ENCODE measurements around the gene CHST11. TPM values are rescaled to one million over a fixed set of nuclear protein-coding genes. Genes with fewer than 3 reads are reported as not detected.
A peak's percentile ranks its signal among the peaks of the same experiment; 100 is the strongest.

The CHST11 gene
- total and polyA plus RNA-seq, 4 donors = 15.0 to 25.5 (median 18.8) TPM

- no peaks in the 10 kb centered on the region for H3K9me3 ChIP-seq (ENCODE audit: control insufficient read depth, insufficient read depth, low read length)
Observed at GRCh38 chr12:104667139-104667538, 210.4 kb downstream of the CHST11 start.

GRCh38 chr12:104668274-104668718 lies 211.5 kb downstream of the CHST11 start:
- Histone ChIP-seq H3K27ac (ENCODE audit: low read depth, low read length) (peak overlapping the region; percentile 86), H3K36me3 (ENCODE audit: control insufficient read depth, insufficient read depth, low read length) (no peaks in the 10 kb centered on the region), H3K27me3 (ENCODE audit: control insufficient read depth, insufficient read depth, low read length) (no peaks in the 10 kb centered on the region), H3K4me1 (ENCODE audit: control insufficient read depth, insufficient read depth, low read length) (peaks cover 54% of the 10 kb centered on the region), H3K4me3 (ENCODE audit: low read depth, low read length) (no peak overlapping the region), H3K9me3 (ENCODE audit: control insufficient read depth, insufficient read depth, low read length) (no peaks in the 10 kb centered on the region)
- WGBS (ENCODE audit: insufficient coverage) = 14% methylated on average over 5 of the region's 11 CpGs
- DNase-seq (ENCODE audit: low read depth in 4 of 6, low spot score in 6 of 6) = peak in 2 of 6 donors; percentile 46 to 51

More at GRCh38 chr12:104667139-104667538, 210.4 kb downstream of the CHST11 start:
- Histone ChIP-seq H3K4me1 (ENCODE audit: control insufficient read depth, insufficient read depth, low read length) (peaks cover 49% of the 10 kb centered on the region), H3K36me3 (ENCODE audit: control insufficient read depth, insufficient read depth, low read length) (no peaks in the 10 kb centered on the region), H3K27me3 (ENCODE audit: control insufficient read depth, insufficient read depth, low read length) (no peaks in the 10 kb centered on the region), H3K4me3 (ENCODE audit: low read depth, low read length) (no peak overlapping the region), H3K27ac (ENCODE audit: low read depth, low read length) (peak overlapping the region; percentile 86)
- DNase-seq (ENCODE audit: low read depth in 4 of 6, low spot score in 6 of 6) = no peak
- 67% methylated on average over 7 of the region's 7 CpGs for WGBS (ENCODE audit: insufficient coverage)

- no peaks in the 10 kb centered on the region for H3K27me3 ChIP-seq (ENCODE audit: control insufficient read depth, insufficient read depth, low read length)
- WGBS (ENCODE audit: insufficient coverage) = 16% methylated on average over 15 of the region's 19 CpGs
- H3K27ac ChIP-seq (ENCODE audit: low read depth, low read length) = peak overlapping the region; percentile 86
- no peaks in the 10 kb centered on the region for H3K36me3 ChIP-seq (ENCODE audit: control insufficient read depth, insufficient read depth, low read length)
- H3K9me3 ChIP-seq (ENCODE audit: control insufficient read depth, insufficient read depth, low read length) = no peaks in the 10 kb centered on the region
- H3K4me1 ChIP-seq (ENCODE audit: control insufficient read depth, insufficient read depth, low read length) = peaks cover 58% of the 10 kb centered on the region
- peak; percentile 50 to 93 (median 70) for DNase-seq (ENCODE audit: low read depth in 4 of 6, low spot score in 6 of 6)
- H3K4me3 ChIP-seq (ENCODE audit: low read depth, low read length) = no peak overlapping the region
Observed at GRCh38 chr12:104669089-104669721, 212.5 kb downstream of the CHST11 start.

GRCh38 chr12:104669851-104670337 lies 213.1 kb downstream of the CHST11 start:
- Histone ChIP-seq H3K4me3 (ENCODE audit: low read depth, low read length) (no peak overlapping the region), H3K27me3 (ENCODE audit: control insufficient read depth, insufficient read depth, low read length) (no peaks in the 10 kb centered on the region), H3K4me1 (ENCODE audit: control insufficient read depth, insufficient read depth, low read length) (peaks cover 55% of the 10 kb centered on the region), H3K27ac (ENCODE audit: low read depth, low read length) (peak overlapping the region; percentile 86), H3K36me3 (ENCODE audit: control insufficient read depth, insufficient read depth, low read length) (no peaks in the 10 kb centered on the region), H3K9me3 (ENCODE audit: control insufficient read depth, insufficient read depth, low read length) (no peaks in the 10 kb centered on the region)
- DNase-seq (ENCODE audit: low read depth in 4 of 6, low spot score in 6 of 6) = peak in 1 of 6 donors; percentile 42
- WGBS (ENCODE audit: insufficient coverage) = 60% methylated on average over 4 of the region's 6 CpGs

- Histone ChIP-seq H3K36me3 (ENCODE audit: control insufficient read depth, insufficient read depth, low read length) (no peaks in the 10 kb centered on the region), H3K27ac (ENCODE audit: low read depth, low read length) (peak overlapping the region; percentile 86), H3K4me3 (ENCODE audit: low read depth, low read length) (no peak overlapping the region), H3K27me3 (ENCODE audit: control insufficient read depth, insufficient read depth, low read length) (no peaks in the 10 kb centered on the region), H3K4me1 (ENCODE audit: control insufficient read depth, insufficient read depth, low read length) (peaks cover 55% of the 10 kb centered on the region), H3K9me3 (ENCODE audit: control insufficient read depth, insufficient read depth, low read length) (no peaks in the 10 kb centered on the region)
- WGBS (ENCODE audit: insufficient coverage) = 91% methylated on average over 6 of the region's 6 CpGs
- no peak for DNase-seq (ENCODE audit: low read depth in 4 of 6, low spot score in 6 of 6)
Observed at GRCh38 chr12:104670439-104671408, 214.0 kb downstream of the CHST11 start.

- no peak overlapping the region for H3K27ac ChIP-seq (ENCODE audit: low read depth, low read length)
- peak in 2 of 6 donors; percentile 62 to 72 for DNase-seq (ENCODE audit: low read depth in 4 of 6, low spot score in 6 of 6)
- no peaks in the 10 kb centered on the region for H3K9me3 ChIP-seq (ENCODE audit: control insufficient read depth, insufficient read depth, low read length)
- no peaks in the 10 kb centered on the region for H3K36me3 ChIP-seq (ENCODE audit: control insufficient read depth, insufficient read depth, low read length)
- WGBS (ENCODE audit: insufficient coverage) = 100% methylated on average over 3 of the region's 12 CpGs
- no peak overlapping the region for H3K4me3 ChIP-seq (ENCODE audit: low read depth, low read length)
- peaks cover 55% of the 10 kb centered on the region for H3K4me1 ChIP-seq (ENCODE audit: control insufficient read depth, insufficient read depth, low read length)
- no peaks in the 10 kb centered on the region for H3K27me3 ChIP-seq (ENCODE audit: control insufficient read depth, insufficient read depth, low read length)
Observed at GRCh38 chr12:104671409-104672095, 214.8 kb downstream of the CHST11 start.

GRCh38 chr12:104672096-104672445 lies 215.3 kb downstream of the CHST11 start:
- 44% methylated on average over 6 of the region's 8 CpGs for WGBS (ENCODE audit: insufficient coverage)
- H3K9me3 ChIP-seq (ENCODE audit: control insufficient read depth, insufficient read depth, low read length) = no peaks in the 10 kb centered on the region
- no peaks in the 10 kb centered on the region for H3K27me3 ChIP-seq (ENCODE audit: control insufficient read depth, insufficient read depth, low read length)
- DNase-seq (ENCODE audit: low read depth in 4 of 6, low spot score in 6 of 6) = no peak
- H3K4me3 ChIP-seq (ENCODE audit: low read depth, low read length) = no peak overlapping the region
- H3K27ac ChIP-seq (ENCODE audit: low read depth, low read length) = no peak overlapping the region
- peaks cover 55% of the 10 kb centered on the region for H3K4me1 ChIP-seq (ENCODE audit: control insufficient read depth, insufficient read depth, low read length)
- no peaks in the 10 kb centered on the region for H3K36me3 ChIP-seq (ENCODE audit: control insufficient read depth, insufficient read depth, low read length)

GRCh38 chr12:104672501-104673265 lies 215.9 kb downstream of the CHST11 start:
- H3K4me3 ChIP-seq (ENCODE audit: low read depth, low read length) = no peak overlapping the region
- WGBS (ENCODE audit: insufficient coverage) = 32% methylated on average over 8 of the region's 10 CpGs
- no peaks in the 10 kb centered on the region for H3K9me3 ChIP-seq (ENCODE audit: control insufficient read depth, insufficient read depth, low read length)
- DNase-seq (ENCODE audit: low read depth in 4 of 6, low spot score in 6 of 6) = peak in 2 of 6 donors; percentile 28 to 51
- peak overlapping the region; percentile 8 for H3K27ac ChIP-seq (ENCODE audit: low read depth, low read length)
- peaks cover 55% of the 10 kb centered on the region for H3K4me1 ChIP-seq (ENCODE audit: control insufficient read depth, insufficient read depth, low read length)
- no peaks in the 10 kb centered on the region for H3K36me3 ChIP-seq (ENCODE audit: control insufficient read depth, insufficient read depth, low read length)
- H3K27me3 ChIP-seq (ENCODE audit: control insufficient read depth, insufficient read depth, low read length) = no peaks in the 10 kb centered on the region

GRCh38 chr12:104673294-104673693 lies 216.5 kb downstream of the CHST11 start:
- Histone ChIP-seq H3K4me3 (ENCODE audit: low read depth, low read length) (no peak overlapping the region), H3K27ac (ENCODE audit: low read depth, low read length) (no peak overlapping the region), H3K9me3 (ENCODE audit: control insufficient read depth, insufficient read depth, low read length) (no peaks in the 10 kb centered on the region), H3K36me3 (ENCODE audit: control insufficient read depth, insufficient read depth, low read length) (no peaks in the 10 kb centered on the region), H3K4me1 (ENCODE audit: control insufficient read depth, insufficient read depth, low read length) (peaks cover 52% of the 10 kb centered on the region), H3K27me3 (ENCODE audit: control insufficient read depth, insufficient read depth, low read length) (no peaks in the 10 kb centered on the region)
- no peak for DNase-seq (ENCODE audit: low read depth in 4 of 6, low spot score in 6 of 6)
- no CpG with 5 or more reads among the region's 1 CpG for WGBS (ENCODE audit: insufficient coverage)

All from spinal cord (tissue), 10 donors.